Measurements from ENCODE around the gene PDXDC1.
"Not testable (repeated sequence)": the region's sequence is repeated elsewhere in the genome, so short reads cannot be mapped to it uniquely, and the experiment has no call there.

DNA sequence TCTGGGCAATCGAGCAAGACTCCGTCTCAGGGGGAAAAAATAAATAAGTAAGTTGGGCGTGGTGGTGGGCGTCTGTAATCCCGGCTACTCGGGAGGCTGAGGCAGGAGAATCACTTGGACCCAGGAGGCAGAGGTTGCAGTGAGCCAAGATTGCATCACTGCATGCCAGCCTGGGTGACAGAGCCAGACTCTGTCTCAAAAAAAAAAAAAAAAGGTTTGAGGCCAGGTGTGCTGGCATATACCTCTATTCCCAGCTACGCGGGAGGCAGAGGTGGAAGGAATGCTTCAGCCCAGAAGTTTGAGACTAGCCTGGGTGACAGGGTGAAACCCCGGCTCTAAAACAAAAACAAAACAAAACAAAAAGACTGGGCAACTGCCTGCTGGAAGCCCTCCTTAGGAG is 70.4 kb downstream of the PDXDC1 start:
- TF ChIP-seq RARB (CRISPR knock-in tag; IDR thresholded peaks at IDR 0.05); ESRRG (CRISPR knock-in tag; IDR thresholded peaks at IDR 0.05); ZNF8 (CRISPR knock-in tag; IDR thresholded peaks at IDR 0.05); TOX (CRISPR knock-in tag; IDR thresholded peaks at IDR 0.05; ENCODE audit: borderline replicate concordance): not testable (repeated sequence)

All from SK-N-SH treated with all-trans-retinoic acid at 6 μM for 48 hours (cell line).